ENCODE results near the gene AASDH. TPM values are rescaled to one million over a fixed set of nuclear protein-coding genes. Genes with fewer than 3 reads are reported as not detected.

The AASDH gene
- total RNA-seq, 2 experiments from 2014 or later, result 10.3 to 12.8 TPM

- no peaks in the 10 kb centered on the region for H3K9me3 Mint-ChIP-seq
- H3K36me3 Mint-ChIP-seq, result peaks cover 2% of the 10 kb centered on the region
- H3K4me3 Mint-ChIP-seq, result no peak overlapping the region
- peaks cover 14% of the 10 kb centered on the region for H3K4me1 Mint-ChIP-seq
- H3K27me3 Mint-ChIP-seq, result no peaks in the 10 kb centered on the region
- H3K27ac Mint-ChIP-seq, result no peak overlapping the region
- ATAC-seq (ENCODE audit: low read depth) (no peak), DNase-seq (no peak)
- POLR2A ChIA-PET, result no interaction called here
Observed at GRCh38 chr4:56416349-56416748, 29.1 kb upstream of the AASDH start.

- Mint-ChIP-seq H3K27ac (no peak overlapping the region), H3K4me1 (peaks cover 12% of the 10 kb centered on the region), H3K4me3 (no peak overlapping the region), H3K9me3 (no peaks in the 10 kb centered on the region), H3K36me3 (peaks cover 2% of the 10 kb centered on the region), H3K27me3 (no peaks in the 10 kb centered on the region)
- DNase-seq (no peak), ATAC-seq (ENCODE audit: low read depth) (no peak)
- POLR2A ChIA-PET, result no interaction called here
Observed at GRCh38 chr4:56414135-56414670, 26.9 kb upstream of the AASDH start.

- peaks cover 10% of the 10 kb centered on the region for H3K36me3 Mint-ChIP-seq
- no peak for ATAC-seq (ENCODE audit: low read depth)
- no peak for DNase-seq
- H3K4me1 Mint-ChIP-seq, result peaks cover 9% of the 10 kb centered on the region
- H3K9me3 Mint-ChIP-seq, result no peaks in the 10 kb centered on the region
- H3K27me3 Mint-ChIP-seq, result no peaks in the 10 kb centered on the region
- H3K4me3 Mint-ChIP-seq, result no peak overlapping the region
- H3K27ac Mint-ChIP-seq, result no peak overlapping the region
- POLR2A ChIA-PET, result no interaction called here
Observed at GRCh38 chr4:56410247-56411062, 23.2 kb upstream of the AASDH start.

GRCh38 chr4:56409511-56410090 lies 22.3 kb upstream of the AASDH start:
- DNase-seq, result no peak
- no peak for ATAC-seq (ENCODE audit: low read depth)
- H3K9me3 Mint-ChIP-seq, result no peaks in the 10 kb centered on the region
- peaks cover 10% of the 10 kb centered on the region for H3K36me3 Mint-ChIP-seq
- POLR2A ChIA-PET, result no interaction called here
- H3K4me1 Mint-ChIP-seq, result peaks cover 9% of the 10 kb centered on the region
- no peak overlapping the region for H3K4me3 Mint-ChIP-seq
- no peak overlapping the region for H3K27ac Mint-ChIP-seq
- H3K27me3 Mint-ChIP-seq, result no peaks in the 10 kb centered on the region

GRCh38 chr4:56408978-56409377 lies 21.7 kb upstream of the AASDH start:
- Mint-ChIP-seq H3K9me3 (no peaks in the 10 kb centered on the region), H3K4me3 (no peak overlapping the region), H3K36me3 (peaks cover 10% of the 10 kb centered on the region), H3K27ac (no peak overlapping the region), H3K4me1 (peaks cover 8% of the 10 kb centered on the region), H3K27me3 (no peaks in the 10 kb centered on the region)
- DNase-seq (no peak), ATAC-seq (ENCODE audit: low read depth) (no peak)
- POLR2A ChIA-PET, result interaction anchor here (0.9 kb wide), 1 partner anchor 22 kb away, joined by 3 read pairs; the partner anchor contains the start of gene AASDH

GRCh38 chr4:56406151-56406550 lies 18.9 kb upstream of the AASDH start:
- POLR2A ChIA-PET, result no interaction called here
- Mint-ChIP-seq H3K4me3 (no peak overlapping the region), H3K36me3 (peaks cover 8% of the 10 kb centered on the region)

GRCh38 chr4:56405016-56405415 lies 17.7 kb upstream of the AASDH start:
- peaks cover 9% of the 10 kb centered on the region for H3K36me3 Mint-ChIP-seq
- no peak for DNase-seq
- no peaks in the 10 kb centered on the region for H3K27me3 Mint-ChIP-seq
- no peaks in the 10 kb centered on the region for H3K9me3 Mint-ChIP-seq
- POLR2A ChIA-PET, result interaction anchor here (1.0 kb wide), 1 partner anchor 503 kb away, joined by 3 read pairs; the partner anchor contains the start of gene REST
- no peak for ATAC-seq (ENCODE audit: low read depth)
- no peak overlapping the region for H3K4me3 Mint-ChIP-seq
- H3K4me1 Mint-ChIP-seq, result peaks cover 6% of the 10 kb centered on the region
- H3K27ac Mint-ChIP-seq, result no peak overlapping the region

More at GRCh38 chr4:56406151-56406550, 18.9 kb upstream of the AASDH start:
- ATAC-seq (ENCODE audit: low read depth) (no peak), DNase-seq (no peak)
- Mint-ChIP-seq H3K9me3 (no peaks in the 10 kb centered on the region), H3K27me3 (no peaks in the 10 kb centered on the region), H3K27ac (no peak overlapping the region), H3K4me1 (peaks cover 6% of the 10 kb centered on the region)

DNA sequence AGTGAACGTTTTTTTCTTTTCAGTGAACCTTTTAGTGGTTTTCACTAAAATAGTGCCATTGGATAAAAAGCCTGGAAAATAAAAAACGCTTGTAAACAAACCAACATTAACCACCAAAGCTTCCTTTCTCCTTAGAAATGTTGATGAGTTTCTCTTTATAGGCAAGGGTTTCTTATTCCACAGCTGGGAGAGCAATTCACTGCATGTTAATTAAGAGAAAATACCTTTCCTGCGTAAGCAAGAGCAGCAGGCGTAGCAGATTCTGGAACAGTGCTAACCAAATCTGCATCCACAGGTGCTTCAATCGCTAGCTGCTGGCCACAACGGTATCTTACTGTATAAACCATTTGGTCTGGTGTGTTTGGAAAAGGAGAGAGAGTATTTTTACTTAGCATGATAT lies 13.3 kb upstream of the AASDH start:
- Mint-ChIP-seq H3K4me1 (no peaks in the 10 kb centered on the region), H3K27ac (no peak overlapping the region), H3K9me3 (no peaks in the 10 kb centered on the region), H3K36me3 (peaks cover 5% of the 10 kb centered on the region), H3K27me3 (no peaks in the 10 kb centered on the region), H3K4me3 (no peak overlapping the region)
- ATAC-seq (ENCODE audit: low read depth) (no peak), DNase-seq (no peak)
- POLR2A ChIA-PET, result no interaction called here

- ATAC-seq (ENCODE audit: low read depth) (no peak), DNase-seq (no peak)
- H3K4me3 Mint-ChIP-seq, result no peak overlapping the region
- no peaks in the 10 kb centered on the region for H3K27me3 Mint-ChIP-seq
- no peak overlapping the region for H3K27ac Mint-ChIP-seq
- H3K36me3 Mint-ChIP-seq, result peaks cover 5% of the 10 kb centered on the region
- POLR2A ChIA-PET, result no interaction called here
- no peaks in the 10 kb centered on the region for H3K9me3 Mint-ChIP-seq
- peaks cover 21% of the 10 kb centered on the region for H3K4me1 Mint-ChIP-seq
Observed at GRCh38 chr4:56391270-56391669, 4.0 kb upstream of the AASDH start.

DNA sequence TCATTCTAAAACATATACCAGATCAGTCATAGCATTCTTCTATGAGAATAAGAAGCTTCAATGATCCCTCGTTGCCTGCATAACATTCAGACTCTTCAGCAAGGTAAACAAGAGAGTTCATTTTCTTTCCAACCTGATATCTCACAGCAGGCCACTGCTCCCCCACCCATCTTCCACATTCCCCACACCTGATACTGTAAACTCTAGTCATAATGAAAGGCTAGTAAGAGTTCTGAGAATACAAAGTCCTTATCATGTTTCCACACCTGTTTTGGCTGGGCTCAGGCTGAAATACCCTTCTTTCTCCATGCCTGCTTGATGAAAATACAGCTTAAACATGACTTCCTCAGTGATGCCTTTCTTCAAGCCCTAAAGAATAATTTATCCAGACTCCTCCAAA lies 2.3 kb upstream of the AASDH start:
- no peak overlapping the region for H3K27ac Mint-ChIP-seq
- peaks cover 21% of the 10 kb centered on the region for H3K4me1 Mint-ChIP-seq
- H3K36me3 Mint-ChIP-seq, result peaks cover 5% of the 10 kb centered on the region
- POLR2A ChIA-PET, result interaction anchor here (1.3 kb wide), 1 partner anchor 590 kb away, joined by 3 read pairs; the partner anchor contains the start of gene POLR2B
- H3K4me3 Mint-ChIP-seq, result no peak overlapping the region
- ATAC-seq (ENCODE audit: low read depth) (no peak), DNase-seq (no peak)
- H3K27me3 Mint-ChIP-seq, result no peaks in the 10 kb centered on the region
- no peaks in the 10 kb centered on the region for H3K9me3 Mint-ChIP-seq

DNA sequence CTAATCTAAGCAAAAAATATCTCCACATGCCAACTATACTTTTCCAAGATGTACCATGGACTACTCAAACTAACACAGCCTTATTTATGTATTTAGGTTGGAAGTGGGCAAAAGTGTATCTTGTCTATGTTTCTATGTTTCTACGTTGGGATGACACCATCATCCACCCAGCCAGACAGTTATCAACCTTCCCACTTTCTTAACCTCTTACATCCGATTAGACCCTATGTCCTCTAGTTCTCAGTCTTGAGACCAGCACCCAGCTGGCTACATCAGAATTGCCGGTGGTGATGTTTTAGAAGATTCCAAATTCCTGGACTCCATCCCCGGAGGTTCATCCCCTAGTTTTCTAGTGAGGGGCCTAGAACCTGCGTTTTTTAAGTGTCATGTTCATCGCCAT lies 1.0 kb upstream of the AASDH start:
- peaks cover 5% of the 10 kb centered on the region for H3K36me3 Mint-ChIP-seq
- DNase-seq, result no peak
- H3K9me3 Mint-ChIP-seq, result no peaks in the 10 kb centered on the region
- H3K4me1 Mint-ChIP-seq, result peaks cover 21% of the 10 kb centered on the region
- no peak for ATAC-seq (ENCODE audit: low read depth)
- peak overlapping the region; percentile 99 for H3K27ac Mint-ChIP-seq
- peak overlapping the region; percentile 94 for H3K4me3 Mint-ChIP-seq
- POLR2A ChIA-PET, result interaction anchor here (1.9 to 2.8 kb wide), 4 partner anchors 15 to 590 kb away, joined by 6 to 46 read pairs (median 16); partner anchors contain the start of genes NOA1, PAICS, POLR2B and PPAT
- H3K27me3 Mint-ChIP-seq, result no peaks in the 10 kb centered on the region

DNA sequence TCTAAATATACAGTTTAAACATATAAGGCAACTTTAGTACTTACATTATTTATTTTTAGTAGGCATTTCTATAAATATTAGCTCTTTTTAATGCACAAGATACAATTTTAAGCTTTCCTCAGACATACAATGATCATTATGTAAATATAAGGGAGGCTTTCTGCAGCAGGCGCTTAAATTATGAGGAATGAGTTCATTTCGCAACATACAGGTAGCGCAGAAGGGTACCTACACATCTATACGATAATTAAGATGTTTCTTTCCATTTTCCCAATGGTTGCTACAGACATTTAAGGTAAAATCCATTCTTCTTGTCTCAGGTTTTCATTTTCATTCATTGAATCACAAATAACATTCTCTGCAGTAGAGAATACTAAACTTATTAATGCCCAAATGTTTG lies 1.2 kb downstream of the AASDH start:
- no peaks in the 10 kb centered on the region for H3K27me3 Mint-ChIP-seq
- peaks cover 21% of the 10 kb centered on the region for H3K4me1 Mint-ChIP-seq
- H3K36me3 Mint-ChIP-seq, result peaks cover 2% of the 10 kb centered on the region
- peak overlapping the region; percentile 94 for H3K4me3 Mint-ChIP-seq
- POLR2A ChIA-PET, result interaction anchor here (0.5 to 2.8 kb wide), 6 partner anchors 17 to 592 kb away, joined by 3 to 46 read pairs (median 8); partner anchors contain the start of genes NOA1, PAICS, POLR2B and PPAT
- no peaks in the 10 kb centered on the region for H3K9me3 Mint-ChIP-seq
- no peak for DNase-seq
- ATAC-seq (ENCODE audit: low read depth), result no peak
- H3K27ac Mint-ChIP-seq, result peak overlapping the region; percentile 99

DNA sequence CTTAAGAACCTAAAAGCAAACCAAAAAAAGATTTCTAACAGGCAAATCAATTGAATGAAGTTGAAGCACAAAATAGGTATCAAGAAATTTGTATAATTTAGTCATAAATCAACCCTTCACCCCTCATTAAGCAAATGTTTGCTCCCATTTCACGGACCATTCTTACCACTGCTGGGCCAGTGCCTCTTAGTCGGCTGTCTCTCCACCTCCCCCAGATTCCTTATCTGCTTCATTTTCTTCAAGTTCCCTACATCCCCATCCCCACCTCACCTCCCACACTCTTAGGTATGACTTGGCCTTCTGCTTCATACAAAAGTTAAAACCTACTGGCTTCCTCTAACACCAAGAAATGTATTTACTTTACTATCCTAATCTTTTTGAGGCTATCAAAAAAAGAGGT lies 11.8 kb downstream of the AASDH start:
- POLR2A ChIA-PET, result interaction anchor here (1.5 kb wide), 1 partner anchor 12 kb away, joined by 3 read pairs; the partner anchor contains the start of gene AASDH

More for the DNA sequence above, 11.8 kb downstream of the AASDH start:
- Mint-ChIP-seq H3K9me3 (no peaks in the 10 kb centered on the region), H3K36me3 (peaks cover 3% of the 10 kb centered on the region), H3K4me3 (no peak overlapping the region), H3K27me3 (no peaks in the 10 kb centered on the region), H3K27ac (no peak overlapping the region), H3K4me1 (peaks cover 1% of the 10 kb centered on the region)
- DNase-seq, result no peak
- no peak for ATAC-seq (ENCODE audit: low read depth)

Measured in activated naive CD8-positive, alpha-beta T cell treated with anti-CD3 and anti-CD28 coated beads, Interleukin-2, amount 10 ng/mL, durations not matched to agents 7 days and 5 days (primary cell).